BE2C (cell line): ENCODE data around the gene CD101.

ENCODE experiments used
- DNase-seq: peaks from one replicate; pipeline ENCODE4 v3.0.0-alpha.2; 2020
- H3K27me3 ChIP-seq: fragments of 250-450 bp; sonication (Bioruptor Pico); 2 replicates; pipeline ENCODE4 v1.5.1; 2020; ENCODE audit warnings: mild to moderate bottlenecking
- H3K36me3 ChIP-seq: fragments of 250-450 bp; sonication (Bioruptor Pico); 2 replicates; pipeline ENCODE4 v1.5.1; 2020; ENCODE audit warnings: mild to moderate bottlenecking
- H3K4me1 ChIP-seq: fragments of 250-450 bp; sonication (Bioruptor Pico); 2 replicates; pipeline ENCODE4 v1.5.1; 2020
- H3K4me3 ChIP-seq: 2 replicates; pipeline ENCODE4 v1.5.1; 2011; ENCODE audit warnings: low read depth, low read length
- H3K9me3 ChIP-seq: fragments of 250-450 bp; sonication (Bioruptor Pico); 2 replicates; pipeline ENCODE4 v1.5.1; 2020
- CTCF ChIP-seq: IDR thresholded peaks from 2 replicates; pipeline ENCODE4 v1.5.1; 2012; ENCODE audit warnings: mild to moderate bottlenecking, low read depth, low read length

CD101 gene

GRCh38 chr1:117025568-117025967 lies 24.0 kb downstream of the CD101 start:
- no peaks in the 10 kb centered on the region for H3K27me3 ChIP-seq
- no peak for DNase-seq
- no peak overlapping the region for H3K4me3 ChIP-seq
- no peaks in the 10 kb centered on the region for H3K36me3 ChIP-seq
- no peaks in the 10 kb centered on the region for H3K4me1 ChIP-seq
- no peak for TF ChIP-seq CTCF
- H3K9me3 ChIP-seq = no peaks in the 10 kb centered on the region

GRCh38 chr1:117026361-117026760 lies 24.8 kb downstream of the CD101 start:
- no peak for TF ChIP-seq CTCF
- no peak for DNase-seq
- Histone ChIP-seq H3K4me1 (no peaks in the 10 kb centered on the region), H3K9me3 (no peaks in the 10 kb centered on the region), H3K27me3 (no peaks in the 10 kb centered on the region), H3K36me3 (no peaks in the 10 kb centered on the region), H3K4me3 (no peak overlapping the region)

DNA sequence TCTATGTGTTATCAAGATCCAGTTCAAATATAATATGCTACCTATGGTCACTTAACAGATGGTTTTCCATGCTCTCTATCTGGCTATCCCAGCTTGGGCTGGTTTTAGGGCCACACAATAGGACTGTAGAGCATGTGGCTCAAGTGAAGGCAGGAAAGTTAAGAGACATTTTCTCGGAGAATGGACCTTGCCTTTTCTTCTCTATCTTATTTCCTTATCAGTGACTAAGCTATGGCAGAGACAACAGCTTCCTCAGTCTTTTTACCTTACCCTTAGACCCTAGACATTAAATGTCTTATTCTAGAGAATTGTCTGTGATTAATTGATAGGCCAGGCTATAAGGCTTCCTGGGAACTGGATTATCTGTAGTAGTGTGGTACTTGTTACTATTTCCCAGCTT lies 28.1 kb downstream of the CD101 start:
- Histone ChIP-seq H3K27me3 (no peaks in the 10 kb centered on the region), H3K4me3 (no peak overlapping the region), H3K9me3 (no peaks in the 10 kb centered on the region), H3K4me1 (no peaks in the 10 kb centered on the region), H3K36me3 (no peaks in the 10 kb centered on the region)
- DNase-seq = no peak
- no peak for TF ChIP-seq CTCF

- no peaks in the 10 kb centered on the region for H3K36me3 ChIP-seq
- no peak for DNase-seq
Observed at GRCh38 chr1:117030271-117030877, 28.8 kb downstream of the CD101 start.

DNA sequence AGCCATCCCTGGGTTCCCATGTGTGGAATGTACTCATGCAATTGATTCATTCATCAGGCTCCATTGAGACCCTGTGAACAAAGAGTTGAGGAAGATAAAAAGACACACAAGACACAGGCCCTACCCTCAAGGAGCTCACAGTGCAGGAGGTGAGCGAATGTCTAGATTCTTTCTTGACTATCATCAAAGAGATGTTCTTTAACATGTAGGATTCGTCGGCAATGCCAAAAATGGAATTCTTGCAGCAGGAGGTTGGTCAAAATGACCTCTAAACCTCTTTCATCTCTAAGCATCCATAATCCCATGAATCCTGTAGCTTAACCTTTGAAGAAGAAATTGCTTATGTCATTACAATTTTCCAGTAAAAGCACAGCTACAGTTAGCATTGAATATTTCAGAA lies 30.7 kb downstream of the CD101 start:
- TF ChIP-seq CTCF = no peak
- no peak overlapping the region for H3K4me3 ChIP-seq
- H3K4me1 ChIP-seq = no peaks in the 10 kb centered on the region
- no peaks in the 10 kb centered on the region for H3K9me3 ChIP-seq
- no peak for DNase-seq
- no peaks in the 10 kb centered on the region for H3K36me3 ChIP-seq
- no peaks in the 10 kb centered on the region for H3K27me3 ChIP-seq

More at GRCh38 chr1:117030271-117030877, 28.8 kb downstream of the CD101 start:
- Histone ChIP-seq H3K9me3 (no peaks in the 10 kb centered on the region), H3K4me1 (no peaks in the 10 kb centered on the region), H3K27me3 (no peaks in the 10 kb centered on the region), H3K4me3 (no peak overlapping the region)
- no peak for TF ChIP-seq CTCF

DNA sequence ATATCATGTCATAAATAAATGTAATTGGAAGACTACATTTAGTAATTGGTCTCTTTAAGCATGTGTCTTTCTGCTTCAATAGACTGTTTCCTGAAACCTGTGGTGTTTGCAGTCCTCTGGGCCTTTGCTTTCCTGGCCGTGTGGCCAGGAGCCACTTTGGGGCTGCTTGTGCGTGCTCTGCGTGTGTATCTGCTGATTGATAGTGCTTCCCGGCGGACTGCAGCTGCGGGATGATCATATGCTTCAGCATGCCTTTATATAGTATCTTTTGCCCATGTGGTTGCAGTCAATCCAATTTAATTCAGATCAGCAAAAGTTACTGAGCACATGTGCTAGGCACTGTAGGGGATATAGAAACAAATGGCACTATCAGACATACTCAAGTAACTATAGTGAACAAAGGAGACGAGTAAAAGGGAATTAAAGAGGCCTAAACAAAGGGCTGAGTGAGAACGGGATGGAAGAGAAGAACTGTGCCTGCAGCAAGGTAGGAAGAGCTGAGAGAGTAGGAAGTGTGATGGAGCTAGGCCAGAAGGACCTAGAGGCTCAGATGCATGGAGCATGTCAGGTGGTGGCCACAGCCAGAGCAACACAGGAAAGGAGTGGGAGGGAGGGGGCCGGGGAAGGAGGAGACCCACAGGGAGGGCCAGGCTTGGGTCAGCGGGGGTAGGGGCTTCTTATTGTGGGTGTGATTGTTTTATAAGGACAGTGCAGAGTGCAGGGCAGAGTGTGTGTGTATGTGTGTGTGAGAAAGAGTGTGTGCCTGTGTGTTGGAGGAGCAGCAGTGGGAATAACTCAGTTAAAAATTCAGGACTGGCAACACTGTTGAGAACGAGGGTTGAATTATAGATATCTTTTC lies 31.4 kb downstream of the CD101 start:
- no peak for TF ChIP-seq CTCF
- no peaks in the 10 kb centered on the region for H3K9me3 ChIP-seq
- no peaks in the 10 kb centered on the region for H3K36me3 ChIP-seq
- DNase-seq = no peak
- H3K4me1 ChIP-seq = no peaks in the 10 kb centered on the region
- H3K27me3 ChIP-seq = no peaks in the 10 kb centered on the region
- no peak overlapping the region for H3K4me3 ChIP-seq
